T-helper 9 cell (primary cell): ENCODE results near the gene ACOT7.

Source experiments
- DNase-seq: peaks from one replicate; pipeline ENCODE4 v3.0.0-alpha.2; 2020

The ACOT7 gene

GRCh38 chr1:6280761-6281451, 112.7 kb downstream of the ACOT7 start:
- DNase-seq = no peak

GRCh38 chr1:6279613-6280383, 113.8 kb downstream of the ACOT7 start:
- DNase-seq = no peak

GRCh38 chr1:6279066-6279465, 114.5 kb downstream of the ACOT7 start:
- no peak for DNase-seq

GRCh38 chr1:6278263-6278662, 115.3 kb downstream of the ACOT7 start:
- DNase-seq = no peak

GRCh38 chr1:6276811-6277555, 116.6 kb downstream of the ACOT7 start:
- DNase-seq = no peak

- no peak for DNase-seq
Measured at GRCh38 chr1:6275826-6276782, 117.5 kb downstream of the ACOT7 start.

GRCh38 chr1:6274622-6275139, 118.9 kb downstream of the ACOT7 start:
- no peak for DNase-seq

GRCh38 chr1:6274102-6274501, 119.5 kb downstream of the ACOT7 start:
- DNase-seq = no peak

GRCh38 chr1:6273380-6273891, 120.1 kb downstream of the ACOT7 start:
- no peak for DNase-seq

GRCh38 chr1:6272868-6273267, 120.7 kb downstream of the ACOT7 start:
- DNase-seq = no peak

- DNase-seq = no peak
Measured at GRCh38 chr1:6272452-6272851, 121.1 kb downstream of the ACOT7 start.

- no peak for DNase-seq
Measured at GRCh38 chr1:6271554-6271953, 122.0 kb downstream of the ACOT7 start.

- no peak for DNase-seq
Measured at GRCh38 chr1:6271006-6271405, 122.6 kb downstream of the ACOT7 start.

GRCh38 chr1:6270401-6270800, 123.2 kb downstream of the ACOT7 start:
- DNase-seq = no peak

- DNase-seq = no peak
Measured at GRCh38 chr1:6269720-6270400, 123.7 kb downstream of the ACOT7 start.

- no peak for DNase-seq
Measured at GRCh38 chr1:6269296-6269695, 124.3 kb downstream of the ACOT7 start.

GRCh38 chr1:6268415-6268814, 125.2 kb downstream of the ACOT7 start:
- DNase-seq = no peak

- no peak for DNase-seq
Measured at GRCh38 chr1:6267686-6268322, 125.8 kb downstream of the ACOT7 start.

GRCh38 chr1:6266641-6267040, 126.9 kb downstream of the ACOT7 start:
- DNase-seq = no peak

GRCh38 chr1:6265151-6265550, 128.4 kb downstream of the ACOT7 start:
- DNase-seq = no peak

GRCh38 chr1:6263716-6264115, 129.9 kb downstream of the ACOT7 start:
- no peak for DNase-seq
